SH-SY5Y (cell line): ENCODE results near the gene MRM3.

Experiments
- GATA2 ChIP-seq: IDR thresholded peaks from 2 replicates; pipeline ENCODE4 v1.6.1; 2011; ENCODE audit warnings: mild to moderate bottlenecking, low read depth, low read length
- GATA3 ChIP-seq: IDR thresholded peaks from 2 replicates; pipeline ENCODE4 v1.6.1; 2011; ENCODE audit warnings: low read depth, mild to moderate bottlenecking, low read length, moderate library complexity

The MRM3 gene

DNA sequence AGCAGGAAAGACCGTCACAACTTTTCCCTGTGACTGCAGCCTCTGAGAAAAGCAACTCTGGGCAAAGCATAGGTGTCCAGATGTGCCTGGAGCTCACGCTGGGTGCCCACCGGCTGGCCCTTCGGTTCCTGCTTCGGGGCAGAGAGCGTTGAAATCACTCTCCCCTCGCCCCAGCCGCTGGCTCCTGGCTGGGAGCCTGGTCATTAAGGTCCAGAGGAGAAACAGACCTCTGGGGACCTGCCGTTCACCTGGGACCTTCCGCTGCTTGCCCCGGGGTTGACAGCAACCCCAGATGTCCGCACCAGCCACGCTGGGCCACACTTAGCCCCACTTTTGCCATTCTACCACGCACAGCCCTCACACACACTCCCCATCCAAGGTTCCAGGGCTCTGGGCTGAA is 13.1 kb downstream of the MRM3 start:
- no peak for TF ChIP-seq GATA3
- TF ChIP-seq GATA2: no peak

DNA sequence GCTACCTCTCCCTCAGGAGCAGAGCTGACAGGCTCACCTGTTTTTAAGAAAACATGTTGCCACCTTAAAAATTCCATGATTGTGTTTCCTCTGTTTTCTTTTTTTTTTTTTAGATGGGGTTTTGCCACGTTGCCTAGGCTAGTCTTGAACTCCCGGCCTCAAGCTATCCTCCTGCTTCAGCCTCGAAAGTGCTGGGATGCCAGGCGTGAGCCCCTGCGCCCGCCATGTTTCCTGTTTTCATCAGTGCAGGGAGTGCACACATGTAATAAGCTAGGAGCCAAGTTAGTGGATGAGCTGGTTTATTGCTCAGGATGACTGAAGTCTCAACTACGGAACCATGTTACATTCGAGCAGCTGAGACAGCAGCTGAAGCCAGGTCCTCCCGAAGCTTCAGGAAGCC is 13.6 kb downstream of the MRM3 start:
- TF ChIP-seq GATA2 (no peak), GATA3 (no peak)

GRCh38 chr17:796609-797008 is 14.5 kb downstream of the MRM3 start:
- no peak for TF ChIP-seq GATA3
- no peak for TF ChIP-seq GATA2

GRCh38 chr17:797236-797840 is 15.2 kb downstream of the MRM3 start:
- TF ChIP-seq GATA2: no peak
- no peak for TF ChIP-seq GATA3

GRCh38 chr17:798246-798645 is 16.1 kb downstream of the MRM3 start:
- TF ChIP-seq GATA2: no peak
- TF ChIP-seq GATA3: no peak

DNA sequence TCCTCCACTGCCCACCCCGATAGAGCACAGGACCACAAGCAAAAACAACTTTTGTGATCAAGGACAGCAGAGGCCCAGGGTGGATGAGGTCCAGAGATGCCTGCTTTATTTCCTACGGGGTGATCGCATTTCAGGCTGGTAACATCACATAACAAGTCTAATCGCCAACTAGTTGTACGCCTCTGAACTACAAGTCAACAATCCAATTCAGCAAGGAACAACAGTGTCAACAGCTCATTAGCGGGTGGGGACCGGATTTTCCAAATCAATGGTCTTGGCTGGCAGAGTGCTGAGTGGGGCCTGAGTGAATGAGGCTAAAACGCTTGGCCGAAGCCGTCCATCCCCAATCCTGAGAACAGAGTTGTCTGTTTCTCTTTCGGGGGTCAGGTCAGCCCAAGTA is 17.1 kb downstream of the MRM3 start:
- TF ChIP-seq GATA3 (no peak), GATA2 (no peak)

- TF ChIP-seq GATA3 (no peak), GATA2 (no peak)
Observed at GRCh38 chr17:800446-801242, 18.5 kb downstream of the MRM3 start.

DNA sequence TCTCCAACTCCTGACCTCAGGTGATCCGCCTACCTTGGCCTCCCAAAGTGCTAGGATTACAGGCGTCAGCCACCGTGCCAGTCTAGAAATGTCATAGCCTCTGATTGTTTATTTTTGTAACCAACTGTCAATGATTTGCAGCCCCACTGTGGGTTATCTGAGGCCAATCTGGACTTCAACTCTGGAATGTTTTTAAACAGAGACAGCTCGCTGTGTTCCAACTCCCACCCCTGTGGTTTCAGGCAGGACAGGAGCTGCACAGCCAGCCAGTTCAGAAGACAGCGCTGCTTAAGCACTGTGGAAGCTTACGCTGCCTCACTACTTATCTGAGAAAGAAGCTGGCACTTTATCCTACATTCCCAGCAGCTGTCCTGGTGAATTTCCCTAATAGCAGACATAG is 19.5 kb downstream of the MRM3 start:
- TF ChIP-seq GATA2 (no peak), GATA3 (no peak)

DNA sequence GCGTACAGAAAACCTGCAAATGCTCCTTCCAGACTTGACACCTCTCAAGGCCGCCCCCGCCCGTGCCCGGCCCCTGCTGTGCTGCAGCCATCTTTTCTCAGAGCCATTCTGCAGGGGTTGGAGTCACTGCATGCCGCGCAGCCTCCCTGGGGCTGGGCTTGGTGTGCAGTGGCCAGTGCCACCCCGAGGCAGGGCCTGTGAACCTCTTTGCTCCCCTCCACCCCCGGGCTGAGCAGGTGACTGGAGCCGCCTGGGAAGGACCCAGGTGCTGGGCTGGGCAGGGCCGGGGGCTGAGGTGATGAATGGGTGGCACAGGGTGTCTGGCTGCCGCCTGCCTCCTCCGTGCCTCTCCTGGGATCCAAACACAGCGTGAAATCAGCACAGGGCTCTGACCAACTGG is 20.3 kb downstream of the MRM3 start:
- TF ChIP-seq GATA2: no peak
- no peak for TF ChIP-seq GATA3

DNA sequence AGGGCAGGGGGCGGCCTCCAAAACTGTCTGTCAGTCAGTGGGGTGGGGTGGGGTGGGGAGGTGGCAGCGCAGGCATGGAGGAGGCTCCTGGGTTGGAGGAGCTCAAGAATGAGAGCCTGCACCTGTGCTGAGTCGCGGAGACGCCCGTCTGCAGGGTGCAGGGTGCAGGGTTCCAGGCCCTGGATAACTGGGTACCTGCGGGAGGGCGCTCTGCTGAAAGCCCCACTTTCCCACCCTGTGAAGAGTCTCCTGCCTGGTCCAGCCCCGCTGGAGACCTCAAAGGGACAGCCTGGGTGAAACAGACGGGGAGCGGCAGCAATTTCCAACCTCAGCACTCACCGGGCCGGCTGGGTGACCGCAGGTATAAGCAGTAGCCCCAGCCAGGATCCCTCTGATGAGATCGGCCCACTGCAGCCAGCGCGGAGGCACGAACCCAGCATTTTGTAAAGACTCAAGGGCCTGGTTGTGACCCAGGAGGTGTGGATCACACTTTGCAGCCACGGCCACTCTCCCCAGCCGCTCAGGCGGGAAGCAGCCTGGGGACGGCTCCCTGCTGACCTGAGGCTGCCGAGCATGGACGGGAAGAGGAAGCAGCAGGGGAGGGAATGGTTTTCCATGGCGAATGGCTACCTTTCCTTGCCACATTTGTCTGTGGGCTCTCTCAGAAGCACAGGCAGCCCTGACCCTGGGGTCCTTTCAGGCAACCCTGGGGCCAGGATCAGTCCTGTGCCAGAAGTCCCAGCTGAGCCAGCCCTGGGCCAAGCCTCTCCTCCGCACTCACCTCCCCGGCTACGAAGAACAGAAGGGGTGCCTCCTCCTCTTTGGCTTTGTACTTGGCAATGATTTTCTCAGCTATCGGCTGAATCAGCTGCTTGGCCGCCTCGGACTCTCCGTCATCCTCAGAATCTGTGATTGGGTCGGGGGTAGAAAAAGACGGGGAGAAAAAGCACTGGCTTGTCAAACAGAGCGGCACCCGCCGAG is 21.0 kb downstream of the MRM3 start:
- TF ChIP-seq GATA2 (no peak), GATA3 (no peak)

DNA sequence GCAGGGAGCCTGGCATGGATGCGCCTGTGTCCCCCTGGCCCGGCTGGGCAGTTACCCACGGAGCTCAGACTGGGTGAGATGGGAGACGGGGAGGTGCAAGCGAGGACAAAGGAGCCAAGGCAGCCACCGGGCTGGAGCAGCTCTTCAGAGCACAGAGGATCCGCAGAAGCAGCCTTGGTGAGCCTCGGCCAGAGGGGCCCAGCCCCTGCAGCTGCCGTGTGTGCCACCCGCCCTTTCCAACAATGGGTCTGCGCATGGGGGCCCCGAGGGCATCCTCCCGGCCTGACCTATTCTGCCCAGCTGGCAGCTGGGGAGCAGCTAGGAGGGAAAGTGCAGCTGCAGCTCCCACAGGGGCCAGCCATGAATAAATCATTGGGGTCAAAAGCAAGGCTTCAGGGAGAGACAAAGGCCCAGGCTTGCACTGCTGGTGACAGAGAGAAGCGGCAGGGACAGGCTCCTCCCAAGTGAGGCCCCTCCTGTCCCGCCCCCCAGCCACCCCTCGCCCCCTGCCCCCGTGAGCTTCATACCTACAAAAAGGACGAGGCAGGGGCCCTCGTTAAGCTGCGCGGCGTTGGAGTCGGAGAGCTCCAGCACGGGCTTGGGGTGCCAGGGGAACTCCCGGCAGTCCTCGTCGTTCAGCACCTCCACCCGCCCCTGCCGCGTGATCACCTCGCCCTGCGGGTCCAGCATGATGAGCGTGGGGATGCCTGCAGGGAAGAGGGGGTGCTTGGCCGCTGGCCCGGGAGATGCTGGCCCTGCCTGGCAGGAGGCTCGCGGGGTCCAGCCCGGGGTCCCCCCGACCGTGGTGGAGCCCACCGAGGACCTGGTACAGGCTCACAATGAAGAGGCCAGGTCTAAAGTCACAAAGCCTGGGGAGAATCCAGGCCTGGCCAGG is 22.6 kb downstream of the MRM3 start:
- TF ChIP-seq GATA2 (no peak), GATA3 (no peak)

- TF ChIP-seq GATA2 (no peak), GATA3 (no peak)
Observed at GRCh38 chr17:806346-806745, 24.2 kb downstream of the MRM3 start.

- TF ChIP-seq GATA2 (no peak), GATA3 (no peak)
Observed at GRCh38 chr17:806781-807522, 24.8 kb downstream of the MRM3 start.
